Transverse colon (tissue), 4 donors: ENCODE results near the gene LHX8. TPM values are rescaled to one million over a fixed set of nuclear protein-coding genes. Genes with fewer than 3 reads are reported as not detected.

ENCODE experiments used
- DNase-seq: peaks from one replicate; pipeline ENCODE4 v3.0.0-alpha.2; 2019
- H3K27ac ChIP-seq, 4 donors: fragments of 200-600 bp; sonication (generic); 2 replicates each; pipeline ENCODE4 v1.5.1; 2016 to 2018; ENCODE audit warnings: inconsistent platforms in 4 of 4
- H3K27me3 ChIP-seq: fragments of 200-600 bp; sonication (generic); 2 replicates; pipeline ENCODE4 v1.5.1; 2017; ENCODE audit warnings: inconsistent platforms
- H3K36me3 ChIP-seq, 4 donors: fragments of 200-600 bp; sonication (generic); 2 replicates each; pipeline ENCODE4 v1.5.1; 2017 to 2019; ENCODE audit warnings: inconsistent platforms in 4 of 4
- H3K4me1 ChIP-seq, 4 donors: fragments of 200-600 bp; sonication (generic); 2 replicates each; pipeline ENCODE4 v1.5.1; 2017 to 2020; ENCODE audit warnings: inconsistent platforms in 4 of 4
- H3K4me3 ChIP-seq, 4 donors: fragments of 200-600 bp; sonication (generic); 1 replicate in 1 of 4; 2 replicates in 3 of 4; pipeline versions ENCODE4 v1.5.1 to v1.6.1; 2017 to 2019; ENCODE audit warnings: inconsistent platforms in 4 of 4
- H3K9me3 ChIP-seq, 2 donors: fragments of 200-600 bp; sonication (generic); 2 replicates each; pipeline ENCODE4 v1.5.1; 2017 to 2019; ENCODE audit warnings: inconsistent platforms in 2 of 2
- EP300 ChIP-seq: sonication (generic); formaldehyde crosslinking; IDR thresholded peaks from one replicate; pipeline ENCODE4 v1.6.1; 2017; ENCODE audit warnings: antibody characterized with exemption, low read depth
- POLR2A ChIP-seq: fragments of 450-650 bp; IDR thresholded peaks from one replicate; pipeline ENCODE4 v1.6.1; 2016; ENCODE audit warnings: antibody characterized with exemption, mild to moderate bottlenecking, moderate library complexity
- POLR2AphosphoS5 ChIP-seq, 3 donors: sonication (generic); formaldehyde crosslinking; IDR thresholded peaks; one replicate each; pipeline ENCODE4 v1.6.1; 2016; ENCODE audit warnings: antibody characterized with exemption in 3 of 3
- WGBS, 2 donors: methylation state at CpG; one replicate each; pipeline ENCODE4 v1.1.5; 2018; ENCODE audit warnings: low coverage in 1 of 2; 5-methylcytosine and 5-hydroxymethylcytosine counted together
- in situ Hi-C, 4 donors: fragments of 200-750 bp; cut with MboI; loops; one replicate each; pipeline versions ENCODE4 v1.15.0 to v1.15.1; 2017; ENCODE audit warnings: low sequenced_read_pairs in 3 of 4, low pct_ligation_motif_present in 1 of 4, low pct_unique_long_range_greater_than_20kb in 1 of 4
- intact Hi-C: fragments of 100-400 bp; cut with DNase I; formaldehyde crosslinking; loops from one replicate; pipeline ENCODE4 v1.15.1; 2023; ENCODE audit warnings: low total_unique reads
- total RNA-seq, 4 donors: library from RNA; depleted of rRNA; stranded (reverse); fragments of >200 nt; gene quantifications; one replicate each; pipeline ENCODE4 v1.1.0, GENCODE V29; 2016
- TF ChIP-seq, protein P1 (sequence below), 5 experiments: fragments of 200-600 bp in 3 of 5; fragments of 450-650 bp in 2 of 5; sonication (generic) in 3 of 5; IDR thresholded peaks; 1 replicate in 2 of 5; 2 replicates in 3 of 5; pipeline ENCODE4 v1.5.1; 2016 to 2017; ENCODE audit warnings: antibody characterized with exemption in 5 of 5, inconsistent platforms in 3 of 5, mild to moderate bottlenecking in 2 of 5, moderate library complexity in 1 of 5

Gene LHX8
- total RNA-seq, 4 donors from 2014 or later, result not detected

DNA sequence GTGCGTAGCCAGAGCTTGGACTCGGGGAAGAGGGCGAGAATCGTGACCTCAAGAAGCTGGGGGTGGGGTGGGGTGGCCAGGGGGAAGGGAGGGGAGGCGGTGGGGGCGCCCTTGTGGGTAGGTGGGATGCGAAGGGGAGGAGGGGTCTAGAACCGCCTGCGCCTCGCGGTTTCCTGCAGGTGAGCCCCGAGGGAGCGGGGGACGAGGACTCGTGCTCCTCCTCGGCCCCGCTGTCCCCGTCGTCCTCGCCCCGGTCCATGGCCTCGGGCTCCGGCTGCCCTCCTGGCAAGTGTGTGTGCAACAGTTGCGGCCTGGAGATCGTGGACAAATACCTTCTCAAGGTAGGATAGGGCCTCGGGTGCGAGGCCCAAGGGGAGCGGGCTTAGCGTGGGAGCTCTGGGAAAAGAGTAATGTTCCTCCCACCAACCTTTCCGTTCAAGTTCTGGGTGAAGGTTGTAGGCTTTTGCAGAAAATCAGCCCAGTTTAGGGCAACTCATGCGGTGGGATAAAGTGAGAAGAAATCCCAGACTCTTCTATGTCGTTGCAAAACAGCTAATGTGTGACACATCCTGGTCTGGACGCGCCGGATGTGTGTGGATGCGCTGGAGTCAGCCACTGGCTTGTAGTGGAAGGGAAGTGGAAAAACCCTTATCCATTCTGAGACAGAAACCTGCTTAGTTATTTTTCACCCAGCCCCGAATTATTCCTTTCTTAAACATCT, 2.9 kb downstream of the LHX8 start:
- DNase-seq, result no peak
- no peak for TF ChIP-seq POLR2A
- TF ChIP-seq, protein P1, sequence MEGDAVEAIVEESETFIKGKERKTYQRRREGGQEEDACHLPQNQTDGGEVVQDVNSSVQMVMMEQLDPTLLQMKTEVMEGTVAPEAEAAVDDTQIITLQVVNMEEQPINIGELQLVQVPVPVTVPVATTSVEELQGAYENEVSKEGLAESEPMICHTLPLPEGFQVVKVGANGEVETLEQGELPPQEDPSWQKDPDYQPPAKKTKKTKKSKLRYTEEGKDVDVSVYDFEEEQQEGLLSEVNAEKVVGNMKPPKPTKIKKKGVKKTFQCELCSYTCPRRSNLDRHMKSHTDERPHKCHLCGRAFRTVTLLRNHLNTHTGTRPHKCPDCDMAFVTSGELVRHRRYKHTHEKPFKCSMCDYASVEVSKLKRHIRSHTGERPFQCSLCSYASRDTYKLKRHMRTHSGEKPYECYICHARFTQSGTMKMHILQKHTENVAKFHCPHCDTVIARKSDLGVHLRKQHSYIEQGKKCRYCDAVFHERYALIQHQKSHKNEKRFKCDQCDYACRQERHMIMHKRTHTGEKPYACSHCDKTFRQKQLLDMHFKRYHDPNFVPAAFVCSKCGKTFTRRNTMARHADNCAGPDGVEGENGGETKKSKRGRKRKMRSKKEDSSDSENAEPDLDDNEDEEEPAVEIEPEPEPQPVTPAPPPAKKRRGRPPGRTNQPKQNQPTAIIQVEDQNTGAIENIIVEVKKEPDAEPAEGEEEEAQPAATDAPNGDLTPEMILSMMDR (IDR thresholded peaks at IDR 0.05), result no peak
- no peak for TF ChIP-seq EP300
- TF ChIP-seq POLR2AphosphoS5 (IDR thresholded peaks at IDR 0.05), result no peak
- Histone ChIP-seq H3K4me1 (peaks cover 0 to 20% (median 9%) of the 10 kb centered on the region in 4 donors), H3K27ac (no peak overlapping the region), H3K27me3 (peaks cover 96% of the 10 kb centered on the region), H3K4me3 (no peak overlapping the region), H3K36me3 (no peaks in the 10 kb centered on the region), H3K9me3 (no peaks in the 10 kb centered on the region)
- in situ Hi-C loops, result no loop called here
- 14 to 24% methylated on average over 6 to 25 of the region's 37 CpGs for WGBS, 2 donors
- intact Hi-C loops, result no loop called here

DNA sequence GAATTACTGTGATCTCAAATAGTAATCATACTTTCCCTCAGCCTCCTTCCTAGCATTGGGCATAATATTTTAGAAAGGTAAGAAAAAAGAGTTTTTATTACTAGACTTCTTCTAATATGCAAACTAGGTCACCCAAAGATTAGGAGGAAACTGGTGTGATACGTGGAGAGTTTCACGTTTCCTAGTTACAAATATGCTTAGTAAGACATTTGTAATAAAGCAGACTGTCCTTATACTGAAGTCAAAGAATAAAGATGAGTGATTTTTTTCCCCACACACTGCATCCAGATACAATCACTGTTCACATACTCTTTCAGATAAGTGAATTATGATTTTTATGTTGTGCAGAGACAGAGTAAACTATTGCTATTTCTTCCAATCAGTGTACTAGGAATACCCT, 17.9 kb downstream of the LHX8 start:
- H3K4me1 ChIP-seq, result no peaks in the 10 kb centered on the region
- in situ Hi-C loops, result no loop called here

DNA sequence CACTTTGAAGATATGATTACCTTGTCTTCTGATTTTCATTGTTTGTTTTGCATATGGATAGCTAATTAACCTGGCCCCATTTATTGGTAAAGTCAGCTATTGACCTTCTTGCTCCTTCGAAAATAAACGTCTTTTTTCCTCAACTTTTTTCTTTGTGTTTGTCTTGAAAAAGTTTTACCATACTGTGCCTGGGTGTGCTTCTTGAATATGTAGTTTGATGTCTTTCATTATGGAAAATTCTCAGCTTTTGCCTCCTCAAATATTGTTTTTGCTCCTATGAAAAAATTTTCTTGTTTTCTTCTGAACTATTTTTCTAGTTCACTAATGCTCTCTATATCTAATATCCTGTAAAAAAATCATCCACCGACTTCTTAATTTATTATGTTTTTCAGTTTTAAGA, 25.0 kb downstream of the LHX8 start:
- no peaks in the 10 kb centered on the region for H3K9me3 ChIP-seq
- WGBS, 2 donors, result 67 to 81% methylated on average over 3 of the region's 3 CpGs
- in situ Hi-C loops, result no loop called here
- H3K4me3 ChIP-seq, result no peak overlapping the region
- no peak for TF ChIP-seq POLR2A
- TF ChIP-seq POLR2AphosphoS5 (IDR thresholded peaks at IDR 0.05), result no peak
- no peak for TF ChIP-seq EP300
- TF ChIP-seq, protein P1 (IDR thresholded peaks at IDR 0.05), result no peak
- intact Hi-C loops, result no loop called here
- DNase-seq, result no peak
- H3K4me1 ChIP-seq, result no peaks in the 10 kb centered on the region
- no peaks in the 10 kb centered on the region for H3K27me3 ChIP-seq
- no peaks in the 10 kb centered on the region for H3K36me3 ChIP-seq
- H3K27ac ChIP-seq, result no peak overlapping the region

More for the DNA sequence above, 17.9 kb downstream of the LHX8 start:
- DNase-seq, result no peak
- intact Hi-C loops, result no loop called here
- no peak overlapping the region for H3K27ac ChIP-seq
- no peaks in the 10 kb centered on the region for H3K36me3 ChIP-seq
- H3K4me3 ChIP-seq, result no peak overlapping the region
- no peaks in the 10 kb centered on the region for H3K9me3 ChIP-seq
- H3K27me3 ChIP-seq, result peaks cover 4% of the 10 kb centered on the region
- WGBS, 2 donors, result 59 to 64% methylated on average over 2 of the region's 2 CpGs
- TF ChIP-seq POLR2AphosphoS5 (IDR thresholded peaks at IDR 0.05), result no peak
- TF ChIP-seq, protein P1 (IDR thresholded peaks at IDR 0.05), result no peak
- TF ChIP-seq EP300, result no peak
- TF ChIP-seq POLR2A, result no peak

DNA sequence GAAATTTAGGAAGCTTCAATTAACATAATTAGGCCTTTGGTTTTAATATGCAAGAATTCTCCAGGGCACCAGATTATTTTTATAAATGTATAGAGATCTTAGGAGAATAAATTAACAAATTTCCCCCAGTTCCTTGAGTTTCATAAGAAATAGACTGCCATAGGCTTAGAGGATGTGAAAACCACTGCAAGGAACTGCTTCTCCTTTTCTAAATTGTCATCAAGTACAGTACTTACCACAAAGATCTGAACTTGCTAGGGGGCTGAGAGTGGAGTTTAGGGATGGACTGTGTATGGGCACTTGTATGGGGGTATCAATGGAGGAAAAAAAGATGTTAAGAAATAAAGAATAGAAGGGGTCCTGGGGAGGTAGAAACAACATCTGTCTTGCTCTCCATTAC, 31.1 kb downstream of the LHX8 start:
- in situ Hi-C loops (no loop called here), intact Hi-C loops (no loop called here)
- Histone ChIP-seq H3K27ac (no peak overlapping the region), H3K4me1 (no peaks in the 10 kb centered on the region), H3K36me3 (no peaks in the 10 kb centered on the region), H3K4me3 (no peak overlapping the region), H3K9me3 (no peaks in the 10 kb centered on the region), H3K27me3 (no peaks in the 10 kb centered on the region)
- TF ChIP-seq POLR2A (no peak), EP300 (no peak), POLR2AphosphoS5 (IDR thresholded peaks at IDR 0.05) (no peak)
- TF ChIP-seq, protein P1 (IDR thresholded peaks at IDR 0.05), result no peak
- no peak for DNase-seq
